Spleen (tissue), 11 donors: ENCODE measurements around the gene BOK. TPM values are rescaled to one million over a fixed set of nuclear protein-coding genes. Genes with fewer than 3 reads are reported as not detected.

Experiments used
- DNase-seq: peaks from one replicate; pipeline ENCODE4 v3.0.0-alpha.2; 2020
- H3K27ac ChIP-seq, 8 donors: fragments of 200-600 bp; sonication (generic) in 7 of 8; 1 replicate in 4 of 8; 2 replicates in 4 of 8; pipeline versions ENCODE4 v1.5.0 to v1.8.0; 2016 to 2021; ENCODE audit warnings: inconsistent platforms in 4 of 8, mild to moderate bottlenecking in 4 of 8, moderate library complexity in 1 of 8
- H3K27me3 ChIP-seq, 7 donors: fragments of 200-600 bp; sonication (generic) in 6 of 7; replicated peaks in 1 of 7; 1 replicate in 4 of 7; 2 replicates in 3 of 7; pipeline versions ENCODE4 v1.5.0 to v1.8.0; 2016 to 2021; ENCODE audit warnings: inconsistent platforms in 3 of 7, mild to moderate bottlenecking in 1 of 7
- H3K36me3 ChIP-seq, 6 donors: fragments of 200-600 bp; sonication (generic) in 5 of 6; 1 replicate in 4 of 6; 2 replicates in 2 of 6; pipeline versions ENCODE4 v1.5.0 to v1.8.0; 2016 to 2021; ENCODE audit warnings: inconsistent platforms in 2 of 6
- H3K4me1 ChIP-seq, 6 donors: fragments of 200-600 bp; sonication (generic) in 5 of 6; 1 replicate in 3 of 6; 2 replicates in 3 of 6; pipeline versions ENCODE4 v1.5.0 to v1.8.0; 2016 to 2021; ENCODE audit warnings: inconsistent platforms in 3 of 6
- H3K4me3 ChIP-seq, 8 donors: fragments of 200-600 bp; sonication (generic) in 7 of 8; 1 replicate in 4 of 8; 2 replicates in 4 of 8; pipeline versions ENCODE4 v1.5.0 to v1.8.0; 2016 to 2021; ENCODE audit warnings: inconsistent platforms in 4 of 8, mild to moderate bottlenecking in 4 of 8, moderate library complexity in 2 of 8
- H3K9me3 ChIP-seq, 8 donors: fragments of 200-600 bp; sonication (generic) in 7 of 8; 1 replicate in 4 of 8; 2 replicates in 4 of 8; pipeline versions ENCODE4 v1.5.0 to v1.8.0; 2016 to 2021; ENCODE audit warnings: inconsistent platforms in 4 of 8
- POLR2A ChIP-seq, 3 donors: fragments of 450-650 bp; IDR thresholded peaks; one replicate each; pipeline ENCODE4 v1.5.1; 2017; ENCODE audit warnings: antibody characterized with exemption in 3 of 3, mild to moderate bottlenecking in 1 of 3
- POLR2AphosphoS5 ChIP-seq, 3 donors: sonication (generic); formaldehyde crosslinking; IDR thresholded peaks; one replicate each; pipeline ENCODE4 v1.5.1; 2017; ENCODE audit warnings: antibody characterized with exemption in 3 of 3
- WGBS, 5 donors: extraction: QIAGEN DNeasy Blood & Tissue Kit in 3 of 5; methylation state at CpG; one replicate each; pipeline versions ENCODE4 v1.1.5 to v1.1.7; 2013 to 2018; 5-methylcytosine and 5-hydroxymethylcytosine counted together
- intact Hi-C: fragments of 100-400 bp; cut with DNase I; formaldehyde crosslinking; loops from one replicate; pipeline ENCODE4 v1.15.0; 2023; ENCODE audit warnings: low total_unique reads
- polyA plus RNA-seq, 3 donors: library from polyadenylated mRNA; stranded (reverse); fragments of 200-250 nt; gene quantifications; one replicate each; pipeline ENCODE4 v1.2.1, GENCODE V29; 2013
- total RNA-seq, 7 donors: library from RNA; depleted of rRNA in 3 of 7; stranded (reverse); fragments of >200 nt in 3 of 7; fragmentation: NEBNext Ultra II Directional in 4 of 7; extraction: Animal tissue kit (Norgen Biotek cat#: 25700) in 4 of 7; gene quantifications; one replicate each; pipeline versions ENCODE4 v1.1.0 to v1.2.1, GENCODE V29; 2016 to 2021
- TF ChIP-seq, protein P1 (sequence below), 11 experiments: fragments of 200-600 bp in 7 of 11; fragments of 450-650 bp in 4 of 11; sonication (generic) in 4 of 11; IDR thresholded peaks in 8 of 11; conservative IDR thresholded peaks in 3 of 11; 1 replicate in 7 of 11; 2 replicates in 4 of 11; pipeline versions ENCODE4 v1.4.0 to v1.8.0; 2016 to 2021; ENCODE audit warnings: antibody characterized with exemption in 11 of 11, inconsistent platforms in 4 of 11, mild to moderate bottlenecking in 1 of 11
- donor health status: healthy with polysubstance abuse.
- donor health status: DM: no; HTN: no; CAD: no; lungs with moderate emphysema.
- donor health status: DM: no; HTN: no; CAD: no.
- donor health status: Bipolar disorder and iron deficiency.
- donor health status: healthy.
- donor health status: DM: no; HTN: no; CAD: no.
- donor health status: DM: yes; HTN: yes; CAD: no.

Gene BOK
- total and polyA plus RNA-seq, 10 donors = 3.0 to 19.4 (median 7.5) TPM

DNA sequence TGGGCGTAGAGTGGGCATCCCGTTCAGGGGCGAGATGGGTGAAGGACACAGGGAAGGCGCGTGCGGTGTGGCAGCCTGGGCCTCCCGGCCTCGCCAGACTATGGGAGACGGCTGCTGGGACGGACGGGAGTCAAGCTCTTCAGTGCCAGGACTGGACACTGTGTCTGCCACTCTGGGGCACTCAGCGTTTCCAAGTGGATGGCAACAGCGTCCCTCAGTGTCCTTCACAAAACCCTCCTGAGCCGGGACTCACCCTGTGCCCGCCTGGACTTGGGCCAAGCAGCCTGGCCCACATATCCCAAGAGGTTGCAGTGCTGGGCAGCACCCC is 16.3 kb upstream of the BOK start:
- 63 to 81% (median 73%) methylated on average over 2 to 15 of the region's 15 CpGs for WGBS, 5 donors
- Histone ChIP-seq H3K36me3 (no peaks in the 10 kb centered on the region), H3K4me1 (peaks cover 6 to 23% (median 16%) of the 10 kb centered on the region in 6 donors), H3K27me3 (peaks cover 0 to 80% (median 20%) of the 10 kb centered on the region in 7 donors), H3K9me3 (no peaks in the 10 kb centered on the region), H3K4me3 (peak overlapping the region in 1 of 8 donors; percentile 61), H3K27ac (no peak overlapping the region)
- intact Hi-C loops = no loop called here
- DNase-seq = peak; percentile 64
- no peak for TF ChIP-seq POLR2AphosphoS5 (IDR thresholded peaks at IDR 0.05)
- TF ChIP-seq POLR2A (IDR thresholded peaks at IDR 0.05) = no peak
- TF ChIP-seq, protein P1, sequence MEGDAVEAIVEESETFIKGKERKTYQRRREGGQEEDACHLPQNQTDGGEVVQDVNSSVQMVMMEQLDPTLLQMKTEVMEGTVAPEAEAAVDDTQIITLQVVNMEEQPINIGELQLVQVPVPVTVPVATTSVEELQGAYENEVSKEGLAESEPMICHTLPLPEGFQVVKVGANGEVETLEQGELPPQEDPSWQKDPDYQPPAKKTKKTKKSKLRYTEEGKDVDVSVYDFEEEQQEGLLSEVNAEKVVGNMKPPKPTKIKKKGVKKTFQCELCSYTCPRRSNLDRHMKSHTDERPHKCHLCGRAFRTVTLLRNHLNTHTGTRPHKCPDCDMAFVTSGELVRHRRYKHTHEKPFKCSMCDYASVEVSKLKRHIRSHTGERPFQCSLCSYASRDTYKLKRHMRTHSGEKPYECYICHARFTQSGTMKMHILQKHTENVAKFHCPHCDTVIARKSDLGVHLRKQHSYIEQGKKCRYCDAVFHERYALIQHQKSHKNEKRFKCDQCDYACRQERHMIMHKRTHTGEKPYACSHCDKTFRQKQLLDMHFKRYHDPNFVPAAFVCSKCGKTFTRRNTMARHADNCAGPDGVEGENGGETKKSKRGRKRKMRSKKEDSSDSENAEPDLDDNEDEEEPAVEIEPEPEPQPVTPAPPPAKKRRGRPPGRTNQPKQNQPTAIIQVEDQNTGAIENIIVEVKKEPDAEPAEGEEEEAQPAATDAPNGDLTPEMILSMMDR (IDR thresholded peaks at IDR 0.05 in 8 of 11, conservative IDR thresholded peaks at IDR 0.05 in 3 of 11) = no peak

DNA sequence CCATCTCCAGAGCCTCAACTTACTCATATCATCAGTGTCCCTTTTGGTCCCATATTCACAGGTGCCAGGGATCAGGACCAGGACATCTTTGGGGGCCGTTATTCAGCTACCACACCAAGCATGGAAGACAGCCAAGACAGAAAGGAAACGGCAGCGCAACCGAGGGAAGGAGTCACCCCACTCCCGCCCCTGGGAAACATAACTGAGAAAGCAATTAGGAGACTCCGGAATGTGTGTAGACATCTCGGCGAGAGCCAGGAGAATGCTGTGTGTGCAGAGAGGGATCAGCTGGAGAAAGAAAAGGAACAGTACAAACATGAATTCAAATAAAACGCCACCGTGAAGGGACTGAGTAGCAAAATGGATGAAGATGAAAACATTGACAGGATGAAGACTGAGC is 13.4 kb upstream of the BOK start:
- no peak overlapping the region for H3K27ac ChIP-seq
- DNase-seq = peak; percentile 37
- H3K27me3 ChIP-seq = peaks cover 0 to 85% (median 20%) of the 10 kb centered on the region in 7 donors
- intact Hi-C loops = no loop called here
- no peaks in the 10 kb centered on the region for H3K9me3 ChIP-seq
- H3K4me1 ChIP-seq = peaks cover 6 to 23% (median 16%) of the 10 kb centered on the region in 6 donors
- H3K4me3 ChIP-seq = no peak overlapping the region
- WGBS, 5 donors = 53 to 64% (median 55%) methylated on average over 10 of the region's 10 CpGs
- H3K36me3 ChIP-seq = no peaks in the 10 kb centered on the region
- TF ChIP-seq, protein P1 (IDR thresholded peaks at IDR 0.05 in 8 of 11, conservative IDR thresholded peaks at IDR 0.05 in 3 of 11) = no peak
- TF ChIP-seq POLR2A (IDR thresholded peaks at IDR 0.05) = no peak
- TF ChIP-seq POLR2AphosphoS5 (IDR thresholded peaks at IDR 0.05) = no peak

DNA sequence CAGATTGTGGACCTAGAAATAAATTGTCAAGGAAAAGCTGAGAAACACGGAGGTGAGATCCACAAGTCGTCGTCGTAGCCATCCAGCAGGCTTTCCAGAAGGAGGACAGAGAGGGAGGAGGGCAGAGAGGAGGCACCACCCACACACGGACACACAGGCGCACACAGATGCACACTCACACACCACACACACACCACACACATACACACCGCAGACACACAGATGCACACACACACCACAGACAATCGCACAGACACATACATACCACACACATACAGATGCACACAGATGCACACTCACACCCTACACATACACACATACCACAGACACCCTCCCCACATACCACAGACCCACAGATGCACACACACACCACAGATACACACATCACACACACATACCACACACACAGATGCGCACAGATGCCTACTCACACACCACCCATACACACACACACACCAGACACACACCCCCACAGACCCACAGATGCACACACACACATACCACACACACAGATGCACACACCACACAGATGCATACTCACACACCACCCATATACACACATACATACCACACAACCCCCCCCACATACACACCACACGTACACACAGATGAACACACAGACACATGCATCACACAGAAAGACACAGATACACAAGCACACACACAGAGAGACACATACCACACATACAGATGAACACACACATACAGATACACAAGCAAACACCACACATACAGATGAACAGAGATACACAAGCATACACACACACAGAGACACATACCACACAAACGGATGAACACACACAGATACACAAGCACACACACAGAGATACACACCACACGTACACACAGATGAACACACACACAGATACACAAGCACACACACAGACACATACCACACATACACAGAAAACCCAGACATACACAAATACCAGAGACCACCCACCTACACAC is 12.7 kb upstream of the BOK start:
- H3K4me1 ChIP-seq = peaks cover 6 to 16% (median 12%) of the 10 kb centered on the region in 6 donors
- intact Hi-C loops = no loop called here
- TF ChIP-seq POLR2A (IDR thresholded peaks at IDR 0.05) = no peak
- TF ChIP-seq, protein P1 (IDR thresholded peaks at IDR 0.05 in 8 of 11, conservative IDR thresholded peaks at IDR 0.05 in 3 of 11) = no peak
- WGBS, 5 donors = 75 to 80% (median 79%) methylated on average over 12 of the region's 12 CpGs
- H3K36me3 ChIP-seq = no peaks in the 10 kb centered on the region
- H3K27me3 ChIP-seq = peaks cover 0 to 85% (median 19%) of the 10 kb centered on the region in 7 donors
- H3K4me3 ChIP-seq = no peak overlapping the region
- peak; percentile 12 for DNase-seq
- H3K9me3 ChIP-seq = no peaks in the 10 kb centered on the region
- no peak overlapping the region for H3K27ac ChIP-seq

DNA sequence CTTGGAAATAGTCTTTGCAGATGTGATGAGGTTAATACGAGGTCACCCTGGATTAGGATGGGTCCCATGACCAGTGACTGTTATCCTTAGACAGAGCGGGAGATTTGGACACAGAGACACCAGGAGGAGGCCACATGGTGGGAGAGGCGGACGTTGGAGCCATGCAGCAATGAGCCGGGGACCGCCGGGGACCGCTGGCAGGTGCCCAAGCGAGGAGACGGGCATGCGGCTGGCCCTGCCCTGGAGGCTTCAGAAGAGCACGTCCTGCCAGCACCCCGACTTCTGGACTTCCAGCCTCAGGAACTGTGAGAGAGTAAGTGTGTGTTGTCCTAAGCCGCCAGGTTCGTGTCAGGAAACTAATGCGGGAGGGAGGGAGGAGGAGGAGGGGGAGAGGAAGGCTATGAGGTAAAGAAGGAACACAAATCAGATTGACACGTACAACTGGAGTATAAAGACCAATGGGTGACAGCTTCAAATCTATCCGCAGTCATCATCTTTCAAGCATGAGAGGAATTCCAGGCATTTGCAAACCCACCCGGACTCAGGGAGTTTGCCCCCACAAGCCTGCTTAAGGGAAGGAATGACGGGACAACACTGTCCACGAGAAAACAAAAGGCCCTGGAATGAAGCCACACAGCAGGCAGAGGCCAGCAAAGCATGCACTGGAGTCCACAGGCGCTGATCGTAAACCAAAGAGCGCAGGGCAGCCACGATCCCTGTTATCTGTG is 11.6 kb upstream of the BOK start:
- Histone ChIP-seq H3K27me3 (peaks cover 0 to 85% (median 12%) of the 10 kb centered on the region in 7 donors), H3K27ac (peak overlapping the region in 2 of 8 donors; percentile 7 to 30), H3K4me3 (no peak overlapping the region), H3K36me3 (no peaks in the 10 kb centered on the region), H3K4me1 (peaks cover 0 to 13% (median 4%) of the 10 kb centered on the region in 6 donors), H3K9me3 (no peaks in the 10 kb centered on the region)
- intact Hi-C loops = no loop called here
- WGBS, 5 donors = 43 to 48% (median 44%) methylated on average over 25 of the region's 25 CpGs
- TF ChIP-seq, protein P1 (IDR thresholded peaks at IDR 0.05 in 8 of 11, conservative IDR thresholded peaks at IDR 0.05 in 3 of 11) = no peak
- no peak for TF ChIP-seq POLR2A (IDR thresholded peaks at IDR 0.05)
- no peak for TF ChIP-seq POLR2AphosphoS5 (IDR thresholded peaks at IDR 0.05)
- peak; percentile 67 for DNase-seq
